C4-2B (cell line): ENCODE data around the gene SNAPC3.

ENCODE experiments used
- ZFX ChIP-seq: fragments of 450-650 bp; IDR thresholded peaks from 2 replicates; pipeline ENCODE4 v1.6.1; 2017
- TF ChIP-seq, protein P1 (sequence below): fragments of 450-650 bp; conservative IDR thresholded peaks from 2 replicates; pipeline ENCODE4 v1.5.1; 2017; ENCODE audit warnings: mild to moderate bottlenecking

DNA sequence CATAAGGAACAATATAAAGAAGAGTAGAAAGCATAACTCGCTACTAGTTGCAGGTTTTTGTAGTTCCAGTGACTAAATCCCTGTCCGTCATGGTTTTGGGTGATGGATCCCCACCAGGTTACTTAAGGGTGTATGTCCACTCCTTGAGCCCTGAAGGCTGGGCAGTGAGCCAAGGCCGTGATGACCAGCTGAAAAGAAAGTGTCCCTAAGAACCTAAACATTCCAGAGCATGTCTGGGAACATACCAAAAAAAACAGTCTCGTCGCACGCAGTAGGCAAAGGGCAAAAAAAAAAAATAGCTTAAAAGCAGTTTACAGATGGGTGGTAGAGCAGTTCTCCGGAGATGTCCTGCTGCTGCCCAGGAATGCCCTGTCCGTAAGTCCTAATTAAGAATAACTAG lies 21.4 kb upstream of the SNAPC3 start:
- TF ChIP-seq, protein P1, sequence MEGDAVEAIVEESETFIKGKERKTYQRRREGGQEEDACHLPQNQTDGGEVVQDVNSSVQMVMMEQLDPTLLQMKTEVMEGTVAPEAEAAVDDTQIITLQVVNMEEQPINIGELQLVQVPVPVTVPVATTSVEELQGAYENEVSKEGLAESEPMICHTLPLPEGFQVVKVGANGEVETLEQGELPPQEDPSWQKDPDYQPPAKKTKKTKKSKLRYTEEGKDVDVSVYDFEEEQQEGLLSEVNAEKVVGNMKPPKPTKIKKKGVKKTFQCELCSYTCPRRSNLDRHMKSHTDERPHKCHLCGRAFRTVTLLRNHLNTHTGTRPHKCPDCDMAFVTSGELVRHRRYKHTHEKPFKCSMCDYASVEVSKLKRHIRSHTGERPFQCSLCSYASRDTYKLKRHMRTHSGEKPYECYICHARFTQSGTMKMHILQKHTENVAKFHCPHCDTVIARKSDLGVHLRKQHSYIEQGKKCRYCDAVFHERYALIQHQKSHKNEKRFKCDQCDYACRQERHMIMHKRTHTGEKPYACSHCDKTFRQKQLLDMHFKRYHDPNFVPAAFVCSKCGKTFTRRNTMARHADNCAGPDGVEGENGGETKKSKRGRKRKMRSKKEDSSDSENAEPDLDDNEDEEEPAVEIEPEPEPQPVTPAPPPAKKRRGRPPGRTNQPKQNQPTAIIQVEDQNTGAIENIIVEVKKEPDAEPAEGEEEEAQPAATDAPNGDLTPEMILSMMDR, result no peak
- no peak for TF ChIP-seq ZFX
